Fibroblast of mammary gland (primary cell): Measurements from ENCODE around the gene TCF3.

Experiments used
- DNase-seq: peaks from one replicate; pipeline ENCODE4 v3.0.0-alpha.2; 2010; ENCODE audit warnings: low read depth
- H3K4me3 ChIP-seq: 2 replicates; pipeline ENCODE4 v1.5.1; 2011; ENCODE audit warnings: low read depth, mild to moderate bottlenecking, low read length, moderate library complexity; ENCODE audit not compliant: control insufficient read depth
- CTCF ChIP-seq: conservative IDR thresholded peaks from 2 replicates; pipeline ENCODE4 v1.5.1; 2011; ENCODE audit warnings: low read depth, low read length, inconsistent platforms; ENCODE audit not compliant: control insufficient read depth, insufficient read depth

Gene TCF3

DNA sequence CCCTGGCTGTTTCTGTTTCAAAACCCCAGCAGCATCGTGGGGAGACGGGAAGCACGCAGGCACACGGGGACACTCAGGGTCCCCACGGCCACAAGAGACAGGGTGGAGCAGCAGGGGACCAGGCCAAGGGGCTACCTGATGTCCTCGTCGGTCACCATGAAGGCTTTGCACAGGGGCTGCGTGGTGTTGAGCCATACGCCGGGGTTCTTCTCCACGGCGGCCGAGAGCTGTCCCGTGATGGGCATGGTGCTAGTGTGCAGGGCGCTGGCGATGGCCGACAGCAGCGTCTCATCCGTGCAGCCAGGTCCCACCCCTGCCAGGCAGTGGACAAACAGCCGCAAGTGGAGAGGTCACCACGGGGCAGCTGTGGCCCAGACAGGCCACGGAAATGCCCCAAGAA, 71.5 kb downstream of the TCF3 start:
- H3K4me3 ChIP-seq, result no peak overlapping the region
- no peak for DNase-seq
- TF ChIP-seq CTCF, result no peak

- H3K4me3 ChIP-seq, result no peak overlapping the region
- no peak for DNase-seq
- no peak for TF ChIP-seq CTCF
Measured at GRCh38 chr19:1580382-1580781, 72.0 kb downstream of the TCF3 start.

- no peak for TF ChIP-seq CTCF
- DNase-seq, result no peak
- no peak overlapping the region for H3K4me3 ChIP-seq
Measured at GRCh38 chr19:1579222-1579621, 73.2 kb downstream of the TCF3 start.

- H3K4me3 ChIP-seq, result no peak overlapping the region
- no peak for TF ChIP-seq CTCF
- no peak for DNase-seq
Measured at GRCh38 chr19:1577929-1578618, 74.3 kb downstream of the TCF3 start.

GRCh38 chr19:1577090-1577928, 75.1 kb downstream of the TCF3 start:
- no peak for DNase-seq
- H3K4me3 ChIP-seq, result no peak overlapping the region
- TF ChIP-seq CTCF, result no peak

- no peak for DNase-seq
- TF ChIP-seq CTCF, result no peak
- no peak overlapping the region for H3K4me3 ChIP-seq
Measured at GRCh38 chr19:1576242-1577089, 75.9 kb downstream of the TCF3 start.
